GDM1 (cell line): ENCODE measurements around the gene S100A4.
"Not testable (repeated sequence)": the region's sequence is repeated elsewhere in the genome, so short reads cannot be mapped to it uniquely, and the experiment has no call there.

Experiments
- DNase-seq: peaks from one replicate; lab custom pipeline; 2025; lab: John Stamatoyannopoulos, UW

The S100A4 gene

GRCh38 chr1:153567621-153568366 lies 22.2 kb upstream of the S100A4 start:
- DNase-seq, result no peak

- DNase-seq, result peak; percentile 89
Observed at GRCh38 chr1:153566414-153567371, 21.1 kb upstream of the S100A4 start.

GRCh38 chr1:153565529-153566374 lies 20.1 kb upstream of the S100A4 start, which contains the start of gene S100A2:
S100A2 (minus strand) TSS chr1:153565844; CDS start chr1:153563877, 1,967 bp downstream.
- DNase-seq, result peak; percentile 60

GRCh38 chr1:153563991-153564390 lies 18.4 kb upstream of the S100A4 start:
- no peak for DNase-seq

- no peak for DNase-seq
Observed at GRCh38 chr1:153563483-153563901, 17.9 kb upstream of the S100A4 start.

- not testable (repeated sequence) for DNase-seq
Observed at GRCh38 chr1:153562021-153562420, 16.4 kb upstream of the S100A4 start.

GRCh38 chr1:153561466-153561985 lies 15.9 kb upstream of the S100A4 start:
- DNase-seq, result no peak

- DNase-seq, result no peak
Observed at GRCh38 chr1:153560771-153561465, 15.3 kb upstream of the S100A4 start.

GRCh38 chr1:153560241-153560640 lies 14.6 kb upstream of the S100A4 start:
- DNase-seq, result no peak

- no peak for DNase-seq
Observed at GRCh38 chr1:153557877-153558276, 12.3 kb upstream of the S100A4 start.

- DNase-seq, result no peak
Observed at GRCh38 chr1:153556348-153556747, 10.7 kb upstream of the S100A4 start.

- DNase-seq, result peak; percentile 36
Observed at GRCh38 chr1:153553830-153554541, 8.4 kb upstream of the S100A4 start.

GRCh38 chr1:153553096-153553495 lies 7.5 kb upstream of the S100A4 start:
- no peak for DNase-seq

GRCh38 chr1:153552335-153552734 lies 6.7 kb upstream of the S100A4 start:
- DNase-seq, result no peak

GRCh38 chr1:153550827-153551500 lies 5.4 kb upstream of the S100A4 start:
- peak; percentile 48 for DNase-seq

- no peak for DNase-seq
Observed at GRCh38 chr1:153550398-153550758, 4.8 kb upstream of the S100A4 start.

- no peak for DNase-seq
Observed at GRCh38 chr1:153549741-153550397, 4.3 kb upstream of the S100A4 start.

- DNase-seq, result no peak
Observed at GRCh38 chr1:153548722-153549688, 3.4 kb upstream of the S100A4 start, which contains the start of gene S100A3. S100A3 (minus strand) TSS chr1:153549258; CDS start chr1:153548485, 773 bp downstream.
